ENCODE results near the gene ATP11A.
"Not testable (repeated sequence)": the region's sequence is repeated elsewhere in the genome, so short reads cannot be mapped to it uniquely, and the experiment has no call there.

The ATP11A gene

GRCh38 chr13:112781287-112781686, 91.4 kb downstream of the ATP11A start:
- DNase-seq (ENCODE audit: low read depth) = no peak
- no peak overlapping the region for H3K4me3 ChIP-seq (ENCODE audit: low read depth, low read length)

- no peak overlapping the region for H3K4me3 ChIP-seq (ENCODE audit: low read depth, low read length)
- DNase-seq (ENCODE audit: low read depth) = no peak
Measured at GRCh38 chr13:112781881-112782361, 92.1 kb downstream of the ATP11A start.

DNA sequence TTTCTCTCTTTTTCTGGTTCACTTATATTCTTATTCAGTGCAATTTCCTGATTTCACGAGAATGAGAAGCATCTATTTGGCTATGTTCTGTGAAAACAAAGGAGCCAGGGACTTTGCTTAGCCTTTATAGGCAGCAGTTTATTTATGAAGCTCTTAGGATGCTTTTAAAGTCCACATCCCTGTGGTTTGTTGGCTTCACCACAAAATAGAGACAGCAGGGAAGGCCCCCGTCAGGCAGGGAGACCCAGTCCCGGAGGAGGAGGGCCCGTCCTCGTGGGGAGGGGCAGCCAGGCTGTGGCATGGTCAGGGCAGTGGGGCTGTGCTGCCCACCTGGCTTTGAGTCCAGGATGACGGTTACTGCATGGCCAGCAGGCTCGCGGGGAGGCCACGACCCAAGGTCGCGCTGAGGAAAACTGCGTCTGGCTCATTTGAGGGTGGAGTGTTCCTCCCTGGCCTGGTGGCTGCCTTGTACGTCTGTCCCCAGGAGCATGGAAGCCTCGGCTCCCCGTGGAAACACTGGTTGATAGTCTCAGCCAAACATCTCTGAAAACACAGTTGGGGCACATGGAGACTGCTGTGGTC, 92.7 kb downstream of the ATP11A start:
- H3K4me3 ChIP-seq (ENCODE audit: low read depth, low read length) = no peak overlapping the region
- no peak for DNase-seq (ENCODE audit: low read depth)

- no peak overlapping the region for H3K4me3 ChIP-seq (ENCODE audit: low read depth, low read length)
- peak; percentile 27 for DNase-seq (ENCODE audit: low read depth)
Measured at GRCh38 chr13:112783135-112783977, 93.5 kb downstream of the ATP11A start.

DNA sequence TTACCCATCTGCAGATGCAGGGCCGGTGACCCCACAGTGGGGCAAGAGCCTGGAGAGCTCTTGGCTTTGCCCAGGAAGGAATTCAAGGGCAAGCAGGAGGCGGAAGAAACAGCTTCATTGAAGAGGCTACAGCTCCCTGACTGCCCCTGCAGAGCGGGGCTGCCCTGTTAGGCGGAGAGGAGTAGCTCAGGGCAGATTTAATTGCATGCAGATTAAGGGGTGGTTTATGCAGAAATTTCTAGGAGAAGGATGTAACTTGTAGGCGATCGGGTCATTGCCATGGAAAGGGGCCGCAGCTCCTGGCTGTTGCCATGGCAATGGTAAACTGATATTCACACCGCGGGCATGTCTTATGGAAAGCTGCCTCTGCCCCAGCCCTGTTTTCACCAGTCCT, 94.1 kb downstream of the ATP11A start:
- no peak for DNase-seq (ENCODE audit: low read depth)
- H3K4me3 ChIP-seq (ENCODE audit: low read depth, low read length) = no peak overlapping the region

GRCh38 chr13:112784811-112785482, 95.1 kb downstream of the ATP11A start:
- H3K4me3 ChIP-seq (ENCODE audit: low read depth, low read length) = no peak overlapping the region
- DNase-seq (ENCODE audit: low read depth) = no peak

DNA sequence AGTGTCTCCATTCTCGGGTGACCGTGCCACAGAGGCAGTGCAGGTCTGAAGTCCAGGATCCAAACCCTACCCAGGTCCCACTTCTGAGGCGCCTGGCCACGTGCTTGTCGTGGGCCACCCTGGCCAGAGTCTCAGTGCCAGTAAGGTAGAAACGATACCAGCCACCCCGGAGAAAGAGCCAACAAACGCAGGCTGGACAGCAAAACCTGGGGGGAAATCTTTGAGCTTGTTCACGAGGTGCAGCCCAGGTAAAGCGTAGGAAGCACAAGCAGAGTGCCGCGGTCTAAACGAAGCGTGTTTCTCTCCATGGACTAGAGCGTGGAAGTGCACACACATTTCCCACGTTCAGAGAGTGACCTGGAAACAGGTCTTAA, 95.6 kb downstream of the ATP11A start:
- no peak overlapping the region for H3K4me3 ChIP-seq (ENCODE audit: low read depth, low read length)
- DNase-seq (ENCODE audit: low read depth) = no peak

GRCh38 chr13:112786810-112787209, 97.0 kb downstream of the ATP11A start:
- not testable (repeated sequence) for H3K4me3 ChIP-seq (ENCODE audit: low read depth, low read length); DNase-seq (ENCODE audit: low read depth)

DNA sequence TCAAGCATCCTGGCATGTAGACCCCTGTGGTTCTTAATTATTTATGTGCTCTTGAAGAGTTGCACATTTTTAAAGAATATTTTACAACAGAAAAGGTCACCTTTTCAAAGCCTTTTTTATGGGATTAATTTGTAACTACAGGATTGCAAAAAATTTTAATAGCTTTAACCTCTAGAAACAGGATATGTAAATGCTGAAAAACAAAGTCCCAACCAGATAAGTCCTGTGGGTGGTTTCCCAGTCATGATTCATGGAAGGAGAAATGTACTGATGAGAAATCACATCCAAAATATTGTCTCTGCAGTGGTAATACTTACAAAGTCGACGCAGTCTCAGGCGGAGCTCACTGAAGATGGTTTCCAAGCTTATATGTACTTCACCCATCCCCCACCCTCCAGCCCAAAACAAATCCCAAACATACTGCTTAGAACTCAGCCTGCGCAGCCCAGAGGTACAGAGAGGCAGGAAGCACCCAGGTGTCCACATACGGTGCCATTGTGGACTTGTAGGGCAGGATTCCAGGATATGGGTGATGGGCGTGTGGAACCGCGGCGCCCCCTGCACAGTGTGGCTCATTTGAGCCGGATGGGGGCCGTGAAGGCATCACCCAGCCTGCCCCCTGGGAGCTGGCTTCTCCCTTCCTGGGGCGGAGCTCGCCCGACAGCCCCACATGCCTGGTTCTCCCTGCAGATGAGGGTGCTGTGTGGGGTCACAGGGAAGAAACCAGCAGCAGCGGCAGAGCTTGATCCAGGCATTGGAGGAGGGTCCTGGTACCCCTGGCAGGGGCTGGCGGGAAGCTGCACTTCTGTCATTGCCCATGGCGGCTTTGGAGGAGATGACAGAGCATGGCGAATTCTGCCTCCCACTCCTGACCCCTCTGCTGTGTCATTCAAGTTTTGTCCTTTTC, 101.2 kb downstream of the ATP11A start:
- no peak for DNase-seq (ENCODE audit: low read depth)
- H3K4me3 ChIP-seq (ENCODE audit: low read depth, low read length) = no peak overlapping the region

DNA sequence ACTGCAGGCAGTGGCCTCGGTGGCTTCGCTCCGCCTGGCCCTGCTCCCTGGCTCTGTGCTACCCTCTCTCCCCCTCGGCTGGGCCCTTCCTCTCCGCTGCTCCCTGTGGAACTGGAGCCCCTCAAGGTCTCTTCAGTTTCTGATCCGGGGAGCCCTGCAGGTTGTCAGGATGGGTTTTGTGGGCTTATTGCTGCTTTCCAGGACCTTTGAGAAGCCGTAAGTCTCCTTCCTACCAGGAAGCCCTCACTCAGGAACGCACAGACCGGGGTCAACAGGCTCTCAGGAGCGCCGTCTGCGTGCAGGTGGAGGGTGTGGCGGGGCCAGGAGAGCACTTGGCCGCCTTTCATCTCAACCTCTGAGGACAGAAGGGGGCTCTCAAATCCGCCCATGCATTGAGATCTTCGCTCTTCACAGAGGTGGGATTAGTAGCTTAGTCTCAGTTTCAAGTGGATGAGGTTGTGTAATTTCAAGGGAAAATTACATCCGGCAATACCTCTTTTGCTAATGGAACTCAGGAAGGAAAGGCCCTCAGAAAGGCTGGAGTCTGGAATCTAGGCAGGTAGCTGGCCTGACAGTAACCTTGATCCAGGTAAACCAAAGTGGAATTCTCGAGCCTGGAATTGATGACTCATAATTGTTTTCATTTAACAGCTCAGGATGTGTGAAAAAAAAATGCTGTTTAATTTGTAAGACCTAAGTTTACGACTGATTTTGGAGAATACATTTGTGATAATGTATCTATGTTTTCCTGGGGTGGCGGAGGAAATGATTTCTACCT, 102.0 kb downstream of the ATP11A start:
- DNase-seq (ENCODE audit: low read depth) = no peak

GRCh38 chr13:112792511-112792910, 102.7 kb downstream of the ATP11A start:
- DNase-seq (ENCODE audit: low read depth) = no peak
- no peak overlapping the region for H3K4me3 ChIP-seq (ENCODE audit: low read depth, low read length)

More for the DNA sequence above, 102.0 kb downstream of the ATP11A start:
- H3K4me3 ChIP-seq (ENCODE audit: low read depth, low read length) = no peak overlapping the region

GRCh38 chr13:112793545-112794445, 104.0 kb downstream of the ATP11A start:
- no peak overlapping the region for H3K4me3 ChIP-seq (ENCODE audit: low read depth, low read length)
- no peak for DNase-seq (ENCODE audit: low read depth)

DNA sequence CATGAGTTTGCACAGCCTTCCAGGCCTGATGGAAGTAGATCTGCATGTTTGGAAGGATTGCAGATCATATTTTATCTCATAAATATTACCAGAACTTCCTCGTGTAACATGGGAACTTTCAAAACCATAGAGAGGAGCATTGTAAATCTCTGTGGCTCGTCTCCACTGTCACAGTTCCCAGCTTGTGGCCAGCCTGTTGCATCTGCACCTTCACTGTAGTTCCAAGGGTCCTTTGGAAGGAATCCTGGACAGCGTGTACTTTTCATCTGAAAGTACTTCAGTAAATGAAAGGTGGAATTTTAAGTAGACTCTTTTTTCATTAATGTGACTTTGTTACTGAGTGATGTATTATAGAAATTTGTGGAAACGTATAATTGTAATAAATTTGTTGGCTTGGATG, 105.4 kb downstream of the ATP11A start:
- H3K4me3 ChIP-seq (ENCODE audit: low read depth, low read length) = no peak overlapping the region

DNA sequence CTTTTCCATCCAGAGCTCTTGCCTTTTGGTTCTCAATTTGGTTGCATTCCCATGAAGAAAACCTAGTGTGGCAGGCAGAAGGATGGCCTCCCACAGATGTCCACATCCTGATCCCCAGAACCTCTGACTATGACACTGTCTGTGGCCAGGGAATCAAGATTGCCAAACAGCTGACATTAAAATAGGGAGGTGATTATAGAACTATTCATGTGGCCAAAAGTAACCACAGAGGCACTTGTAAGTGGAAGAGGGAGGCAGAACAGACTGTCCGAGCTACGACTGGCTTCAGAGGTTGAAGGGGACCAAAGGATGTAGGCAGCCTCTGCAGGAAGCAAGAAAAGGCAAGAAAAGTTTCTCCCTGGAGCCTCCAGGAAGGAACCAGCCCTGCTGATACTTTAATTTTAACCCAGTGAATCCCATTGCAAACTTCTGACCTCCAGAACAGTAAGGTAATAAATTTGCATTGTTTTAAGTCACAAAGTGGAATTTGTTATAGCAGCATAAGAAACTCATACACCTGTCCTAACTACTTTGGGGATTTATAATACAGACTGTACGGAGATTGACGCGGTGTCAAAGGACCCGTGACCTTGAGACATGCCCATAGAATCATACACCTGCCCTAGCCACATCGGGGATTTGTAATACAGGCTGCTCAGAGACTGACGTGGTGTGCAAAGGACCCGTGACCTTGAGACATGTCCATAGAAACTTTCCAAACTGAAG, 106.5 kb downstream of the ATP11A start:
- no peak for DNase-seq (ENCODE audit: low read depth)
- no peak overlapping the region for H3K4me3 ChIP-seq (ENCODE audit: low read depth, low read length)

More for the DNA sequence above, 105.4 kb downstream of the ATP11A start:
- no peak for DNase-seq (ENCODE audit: low read depth)

DNA sequence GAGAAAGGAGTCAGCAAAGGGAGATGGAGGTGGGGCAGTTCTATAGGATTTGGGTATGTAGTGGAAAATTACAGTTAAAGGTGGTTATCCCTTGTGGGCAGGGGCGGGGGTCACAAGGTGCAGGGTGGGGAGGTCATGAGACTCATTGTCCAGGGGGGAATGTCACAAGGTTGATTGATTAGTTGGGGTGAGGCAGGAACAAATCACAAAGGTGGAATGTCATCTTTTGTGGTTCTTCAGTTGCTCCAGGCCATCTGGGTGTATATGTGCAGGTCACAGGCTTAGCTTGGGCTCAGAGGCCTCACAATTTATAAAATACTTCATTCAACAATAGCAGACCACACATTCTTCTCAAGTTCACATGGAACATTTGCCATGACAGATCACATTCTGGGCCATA, 109.6 kb downstream of the ATP11A start:
- H3K4me3 ChIP-seq (ENCODE audit: low read depth, low read length) = no peak overlapping the region
- DNase-seq (ENCODE audit: low read depth) = no peak

DNA sequence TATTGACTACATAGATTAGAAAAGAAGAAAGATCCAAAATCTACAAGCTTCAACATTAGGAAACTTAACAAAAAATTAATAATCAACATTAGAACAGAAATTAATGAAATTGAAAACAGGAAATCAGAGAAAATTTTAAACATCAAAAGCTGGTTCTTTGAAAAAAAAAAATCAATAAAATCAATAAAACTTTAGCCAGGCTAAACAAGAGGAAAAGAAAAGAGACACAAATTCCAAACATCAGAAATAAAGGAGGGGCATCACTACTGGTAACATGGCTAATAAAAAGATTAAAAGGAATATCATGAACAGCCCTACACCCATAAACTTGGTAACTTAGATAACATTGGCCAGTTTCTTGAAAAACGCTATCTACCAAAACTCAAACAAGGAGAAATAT, 110.2 kb downstream of the ATP11A start:
- no peak for DNase-seq (ENCODE audit: low read depth)
- no peak overlapping the region for H3K4me3 ChIP-seq (ENCODE audit: low read depth, low read length)

GRCh38 chr13:112800807-112801206, 111.0 kb downstream of the ATP11A start:
- DNase-seq (ENCODE audit: low read depth); H3K4me3 ChIP-seq (ENCODE audit: low read depth, low read length): not testable (repeated sequence)
